Suprapubic skin (tissue), 4 donors: ENCODE measurements around the gene OPALIN. TPM values are rescaled to one million over a fixed set of nuclear protein-coding genes. Genes with fewer than 3 reads are reported as not detected.

Source experiments
- DNase-seq, 2 donors: peaks; one replicate each; pipeline ENCODE4 v3.0.0-alpha.2; 2019; ENCODE audit warnings: low spot score in 2 of 2
- H3K27ac ChIP-seq: fragments of 200-600 bp; sonication (generic); one replicate; pipeline ENCODE4 v1.5.1; 2019
- H3K27me3 ChIP-seq: fragments of 200-600 bp; sonication (generic); one replicate; pipeline ENCODE4 v1.5.1; 2019
- H3K36me3 ChIP-seq: fragments of 200-600 bp; sonication (generic); one replicate; pipeline ENCODE4 v1.5.1; 2019
- H3K4me1 ChIP-seq: fragments of 200-600 bp; sonication (generic); one replicate; pipeline ENCODE4 v1.5.1; 2019
- H3K4me3 ChIP-seq: fragments of 200-600 bp; sonication (generic); one replicate; pipeline ENCODE4 v1.5.1; 2019; ENCODE audit warnings: mild to moderate bottlenecking
- H3K9me3 ChIP-seq: fragments of 200-600 bp; sonication (generic); one replicate; pipeline ENCODE4 v1.5.1; 2019
- EP300 ChIP-seq: sonication (generic); formaldehyde crosslinking; IDR thresholded peaks from one replicate; pipeline ENCODE4 v1.6.1; 2017; ENCODE audit warnings: antibody characterized with exemption
- POLR2A ChIP-seq, 2 donors: fragments of 450-650 bp; IDR thresholded peaks; one replicate each; pipeline ENCODE4 v1.6.1; 2017; ENCODE audit warnings: antibody characterized with exemption in 2 of 2, mild to moderate bottlenecking in 2 of 2, moderate library complexity in 2 of 2
- POLR2AphosphoS5 ChIP-seq, 3 donors: sonication (generic); formaldehyde crosslinking; IDR thresholded peaks; one replicate each; pipeline ENCODE4 v1.6.1; 2017; ENCODE audit warnings: antibody characterized with exemption in 3 of 3
- WGBS: methylation state at CpG from one replicate; pipeline ENCODE4 v1.1.5; 2018; 5-methylcytosine and 5-hydroxymethylcytosine counted together
- total RNA-seq, 4 donors: library from RNA; depleted of rRNA; stranded (reverse); fragments of >200 nt; gene quantifications; one replicate each; pipeline ENCODE4 v1.1.0, GENCODE V29; 2016
- TF ChIP-seq, protein P1 (sequence below), 2 donors: fragments of 200-600 bp in 1 of 2; fragments of 450-650 bp in 1 of 2; sonication (generic) in 1 of 2; IDR thresholded peaks; one replicate each; pipeline ENCODE4 v1.5.1; 2016 to 2019; ENCODE audit warnings: antibody characterized with exemption in 2 of 2, mild to moderate bottlenecking in 1 of 2, moderate library complexity in 1 of 2

Gene OPALIN
- total RNA-seq, 4 donors from 2014 or later, result not detected

- no peaks in the 10 kb centered on the region for H3K4me1 ChIP-seq
- 80% methylated on average over 6 of the region's 6 CpGs for whole genome bisulfite sequencing
- TF ChIP-seq POLR2A (IDR thresholded peaks at IDR 0.05) (no peak), EP300 (no peak), POLR2AphosphoS5 (IDR thresholded peaks at IDR 0.05) (no peak)
- TF ChIP-seq, protein P1, sequence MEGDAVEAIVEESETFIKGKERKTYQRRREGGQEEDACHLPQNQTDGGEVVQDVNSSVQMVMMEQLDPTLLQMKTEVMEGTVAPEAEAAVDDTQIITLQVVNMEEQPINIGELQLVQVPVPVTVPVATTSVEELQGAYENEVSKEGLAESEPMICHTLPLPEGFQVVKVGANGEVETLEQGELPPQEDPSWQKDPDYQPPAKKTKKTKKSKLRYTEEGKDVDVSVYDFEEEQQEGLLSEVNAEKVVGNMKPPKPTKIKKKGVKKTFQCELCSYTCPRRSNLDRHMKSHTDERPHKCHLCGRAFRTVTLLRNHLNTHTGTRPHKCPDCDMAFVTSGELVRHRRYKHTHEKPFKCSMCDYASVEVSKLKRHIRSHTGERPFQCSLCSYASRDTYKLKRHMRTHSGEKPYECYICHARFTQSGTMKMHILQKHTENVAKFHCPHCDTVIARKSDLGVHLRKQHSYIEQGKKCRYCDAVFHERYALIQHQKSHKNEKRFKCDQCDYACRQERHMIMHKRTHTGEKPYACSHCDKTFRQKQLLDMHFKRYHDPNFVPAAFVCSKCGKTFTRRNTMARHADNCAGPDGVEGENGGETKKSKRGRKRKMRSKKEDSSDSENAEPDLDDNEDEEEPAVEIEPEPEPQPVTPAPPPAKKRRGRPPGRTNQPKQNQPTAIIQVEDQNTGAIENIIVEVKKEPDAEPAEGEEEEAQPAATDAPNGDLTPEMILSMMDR (IDR thresholded peaks at IDR 0.05), result no peak
- DNase-seq, result no peak
- no peaks in the 10 kb centered on the region for H3K9me3 ChIP-seq
- no peaks in the 10 kb centered on the region for H3K36me3 ChIP-seq
- no peak overlapping the region for H3K27ac ChIP-seq
- peaks cover 32% of the 10 kb centered on the region for H3K27me3 ChIP-seq
- H3K4me3 ChIP-seq, result no peak overlapping the region
Measured at GRCh38 chr10:96359616-96360015, 814 bp upstream of the OPALIN start.

DNA sequence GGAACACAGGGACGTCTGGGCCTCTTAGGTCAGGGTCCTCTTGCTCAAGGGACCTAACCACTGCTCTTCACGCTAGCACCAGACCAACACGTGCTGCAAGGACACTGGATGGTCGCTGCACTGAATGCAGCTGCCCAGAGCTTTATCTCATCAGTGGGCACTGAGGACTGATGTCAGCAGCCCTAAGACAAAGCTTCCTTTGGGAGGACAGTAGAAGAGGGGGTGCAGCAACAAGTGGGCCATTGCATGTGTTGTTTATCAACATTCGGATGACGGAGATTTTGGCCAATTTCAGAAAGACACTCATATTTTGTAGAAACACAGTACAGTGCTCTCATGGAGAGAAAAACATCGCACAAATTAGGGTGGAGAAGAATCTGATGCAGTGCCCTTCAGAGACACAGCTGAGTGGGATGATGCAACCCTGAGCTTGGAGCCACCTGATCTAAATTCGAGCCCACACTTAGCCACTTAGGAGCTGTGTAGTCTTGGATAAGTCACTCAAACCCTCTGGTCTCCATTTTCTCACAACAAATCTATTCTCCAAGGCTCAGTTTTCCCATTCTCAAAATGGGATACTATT is 1.7 kb downstream of the OPALIN start:
- H3K27me3 ChIP-seq, result peaks cover 27% of the 10 kb centered on the region
- DNase-seq, result no peak
- 82% methylated on average over 8 of the region's 8 CpGs for WGBS
- no peak overlapping the region for H3K27ac ChIP-seq
- no peak overlapping the region for H3K4me3 ChIP-seq
- TF ChIP-seq, protein P1 (IDR thresholded peaks at IDR 0.05), result no peak
- TF ChIP-seq POLR2A (IDR thresholded peaks at IDR 0.05) (no peak), POLR2AphosphoS5 (IDR thresholded peaks at IDR 0.05) (no peak), EP300 (no peak)
- no peaks in the 10 kb centered on the region for H3K9me3 ChIP-seq
- H3K36me3 ChIP-seq, result no peaks in the 10 kb centered on the region
- H3K4me1 ChIP-seq, result no peaks in the 10 kb centered on the region

DNA sequence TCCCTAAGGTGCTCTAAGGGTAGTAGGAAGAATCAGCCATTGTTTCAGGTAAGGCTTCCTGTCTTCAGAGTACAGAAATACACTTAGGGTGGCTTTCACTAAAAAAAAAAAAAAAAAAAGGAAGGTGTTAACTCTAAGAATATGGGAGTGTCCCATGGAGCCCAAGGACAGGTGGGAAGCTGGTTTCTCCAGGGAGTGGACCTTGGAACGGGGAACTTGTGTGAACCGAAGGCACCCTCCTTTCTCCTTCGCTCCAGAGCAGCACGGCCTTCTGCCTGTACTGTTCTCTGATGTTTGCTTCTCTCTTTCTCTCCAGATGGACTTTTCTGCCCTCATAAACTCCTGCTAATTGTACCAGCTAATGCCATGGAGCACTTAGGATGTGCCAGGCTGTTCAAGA is 6.2 kb downstream of the OPALIN start:
- Histone ChIP-seq H3K4me3 (no peak overlapping the region), H3K36me3 (no peaks in the 10 kb centered on the region), H3K9me3 (no peaks in the 10 kb centered on the region), H3K27ac (no peak overlapping the region), H3K4me1 (no peaks in the 10 kb centered on the region), H3K27me3 (peaks cover 14% of the 10 kb centered on the region)
- TF ChIP-seq EP300, result no peak
- TF ChIP-seq POLR2A (IDR thresholded peaks at IDR 0.05), result no peak
- TF ChIP-seq, protein P1 (IDR thresholded peaks at IDR 0.05), result no peak
- TF ChIP-seq POLR2AphosphoS5 (IDR thresholded peaks at IDR 0.05), result no peak
- no peak for DNase-seq
- 72% methylated on average over 4 of the region's 4 CpGs for WGBS

- no peaks in the 10 kb centered on the region for H3K4me1 ChIP-seq
- no peaks in the 10 kb centered on the region for H3K9me3 ChIP-seq
- no peak for DNase-seq
- H3K27ac ChIP-seq, result no peak overlapping the region
- peaks cover 10% of the 10 kb centered on the region for H3K27me3 ChIP-seq
- TF ChIP-seq POLR2A (IDR thresholded peaks at IDR 0.05) (no peak), POLR2AphosphoS5 (IDR thresholded peaks at IDR 0.05) (no peak), EP300 (no peak)
- TF ChIP-seq, protein P1 (IDR thresholded peaks at IDR 0.05), result no peak
- no peaks in the 10 kb centered on the region for H3K36me3 ChIP-seq
- no peak overlapping the region for H3K4me3 ChIP-seq
Measured at GRCh38 chr10:96352027-96352426, 6.8 kb downstream of the OPALIN start.

DNA sequence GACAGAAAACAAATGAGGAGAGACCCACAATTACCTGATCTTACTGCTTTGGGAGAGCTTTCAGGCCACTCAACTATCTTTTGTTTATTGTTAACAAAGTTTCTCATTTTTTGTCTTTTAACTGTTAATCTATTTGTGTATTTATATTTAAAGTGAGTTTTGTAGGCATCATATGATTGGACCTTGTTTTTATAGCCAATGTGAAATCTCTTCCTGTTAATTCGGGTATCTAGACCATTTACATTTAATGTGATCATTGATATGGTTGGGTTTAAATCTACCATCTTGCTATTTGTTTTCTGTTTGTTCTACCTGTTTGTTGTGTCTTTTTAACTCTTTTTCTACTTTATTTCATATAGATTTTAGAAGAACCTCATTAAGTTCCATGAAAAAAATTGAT is 12.5 kb downstream of the OPALIN start:
- no peaks in the 10 kb centered on the region for H3K36me3 ChIP-seq

More for the DNA sequence above, 12.5 kb downstream of the OPALIN start:
- DNase-seq, result no peak
- Histone ChIP-seq H3K4me3 (no peak overlapping the region), H3K9me3 (peaks cover 8% of the 10 kb centered on the region), H3K27me3 (peaks cover 6% of the 10 kb centered on the region), H3K4me1 (no peaks in the 10 kb centered on the region), H3K27ac (no peak overlapping the region)
- 89% methylated on average over 1 of the region's 1 CpG for WGBS
- TF ChIP-seq EP300 (no peak), POLR2AphosphoS5 (IDR thresholded peaks at IDR 0.05) (no peak), POLR2A (IDR thresholded peaks at IDR 0.05) (no peak)
- TF ChIP-seq, protein P1 (IDR thresholded peaks at IDR 0.05), result no peak
